GM19328 (cell line): ENCODE data around the gene HHATL.

Experiments used
- ATAC-seq: cut with Tn5 transposase; IDR thresholded peaks from one replicate; pipeline ENCODE4 v1.9.1; 2021; ENCODE audit warnings: mild to moderate bottlenecking, moderate library complexity; ENCODE audit not compliant: unreplicated experiment

Gene HHATL

GRCh38 chr3:42713747-42714146 lies 11.1 kb upstream of the HHATL start:
- ATAC-seq = no peak

GRCh38 chr3:42712688-42713372 lies 10.2 kb upstream of the HHATL start:
- ATAC-seq = no peak

GRCh38 chr3:42712344-42712648 lies 9.7 kb upstream of the HHATL start:
- no peak for ATAC-seq

GRCh38 chr3:42711491-42712343 lies 9.1 kb upstream of the HHATL start:
- ATAC-seq = no peak

GRCh38 chr3:42710323-42711021 lies 7.9 kb upstream of the HHATL start:
- no peak for ATAC-seq

GRCh38 chr3:42709621-42710020 lies 7.0 kb upstream of the HHATL start:
- ATAC-seq = no peak

GRCh38 chr3:42708611-42709151 lies 6.1 kb upstream of the HHATL start:
- no peak for ATAC-seq

- ATAC-seq = no peak
These were observed 5.2 kb upstream of the HHATL start for GRCh38 chr3:42707620-42708355.

- ATAC-seq = no peak
These were observed 4.4 kb upstream of the HHATL start for GRCh38 chr3:42706721-42707619.

GRCh38 chr3:42705962-42706585 lies 3.5 kb upstream of the HHATL start:
- ATAC-seq = no peak

GRCh38 chr3:42705058-42705767 lies 2.6 kb upstream of the HHATL start:
- ATAC-seq = no peak

- ATAC-seq = no peak
These were observed 1.7 kb upstream of the HHATL start for GRCh38 chr3:42704136-42704841.

- no peak for ATAC-seq
These were observed 1.1 kb upstream of the HHATL start for GRCh38 chr3:42703695-42704025.

- ATAC-seq = no peak
These were observed 540 bp upstream of the HHATL start for GRCh38 chr3:42702982-42703694.

GRCh38 chr3:42701371-42702065 lies 1.1 kb downstream of the HHATL start:
- no peak for ATAC-seq

GRCh38 chr3:42700366-42701288 lies 2.0 kb downstream of the HHATL start:
- ATAC-seq = no peak
